MCF 10A (cell line): ENCODE results near the gene SNAP29. TPM values are rescaled to one million over a fixed set of nuclear protein-coding genes. Genes with fewer than 3 reads are reported as not detected.

ENCODE experiments used
- BruUV-seq: library from RNA; stranded (reverse); fragments of 400-500 nt; replicated peaks from 2 replicates; lab custom pipeline; 2021; lab: Mats Ljungman, UMichigan
- CTCF ChIA-PET: fragments of 300-600 bp; sonication (Branson Sonifier 250); formaldehyde crosslinking; extraction: SDS; loops from one replicate; lab custom pipeline; 2021; ENCODE audit warnings: antibody characterized with exemption, inconsistent platforms; lab: Yijun Ruan, JAX
- POLR2A ChIA-PET: fragments of 300-600, 350-650 bp; sonication (Branson Sonifier 250); formaldehyde crosslinking; extraction: SDS; loops from one replicate; lab custom pipeline; 2020; ENCODE audit warnings: antibody characterized with exemption, inconsistent platforms; lab: Yijun Ruan, JAX
- DNase-seq: peaks from one replicate; pipeline ENCODE4 v3.0.0-alpha.2; 2018; ENCODE audit not compliant: unreplicated experiment
- H3K27ac Mint-ChIP-seq: one replicate; pipeline ENCODE4 v1.8.0; 2022; ENCODE audit warnings: mild to moderate bottlenecking, low read depth, mixed read lengths; ENCODE audit not compliant: unreplicated experiment
- H3K27me3 Mint-ChIP-seq: one replicate; pipeline ENCODE4 v1.8.0; 2022; ENCODE audit warnings: mixed read lengths; ENCODE audit not compliant: insufficient read depth, unreplicated experiment
- H3K36me3 Mint-ChIP-seq: one replicate; pipeline ENCODE4 v1.8.0; 2022; ENCODE audit warnings: mild to moderate bottlenecking, moderate library complexity, mixed read lengths; ENCODE audit not compliant: insufficient read depth, unreplicated experiment
- H3K4me1 Mint-ChIP-seq: one replicate; pipeline ENCODE4 v1.8.0; 2022; ENCODE audit warnings: mixed read lengths; ENCODE audit not compliant: insufficient read depth, unreplicated experiment
- H3K4me3 Mint-ChIP-seq: one replicate; pipeline ENCODE4 v1.8.0; 2022; ENCODE audit warnings: mild to moderate bottlenecking, moderate library complexity, mixed read lengths; ENCODE audit not compliant: unreplicated experiment
- H3K9me3 Mint-ChIP-seq: one replicate; pipeline ENCODE4 v1.8.0; 2022; ENCODE audit warnings: mixed read lengths; ENCODE audit not compliant: unreplicated experiment
- CTCF ChIP-seq: fragments of 200-600 bp; IDR thresholded peaks from one replicate; pipeline ENCODE4 v1.8.0; 2022; ENCODE audit warnings: antibody characterized with exemption, mild to moderate bottlenecking; ENCODE audit not compliant: unreplicated experiment
- intact Hi-C: fragments of 100-400 bp; cut with micrococcal nuclease; formaldehyde crosslinking; loops from 2 replicates; pipeline ENCODE4 v1.14.1; 2022
- total RNA-seq: library from RNA; stranded (reverse); gene quantifications from 2 replicates; pipeline ENCODE4 v1.2.3, GENCODE V29; 2022

Gene SNAP29
- total RNA-seq, 1 experiment from 2014 or later: 28.7 TPM

GRCh38 chr22:20912494-20912893, 53.7 kb downstream of the SNAP29 start:
- H3K36me3 Mint-ChIP-seq: no peaks in the 10 kb centered on the region
- ChIA-PET CTCF (interaction anchor here (0.8 to 2.0 kb wide), 2 partner anchors 9 to 27 kb away, joined by 3 to 8 read pairs; no protein-coding TSS in a partner anchor), POLR2A (interaction anchor here (1.4 to 2.1 kb wide), 2 partner anchors 8 to 40 kb away, joined by 3 to 6 read pairs; no protein-coding TSS in a partner anchor)
- no peak for TF ChIP-seq CTCF
- no peaks in the 10 kb centered on the region for H3K9me3 Mint-ChIP-seq
- no peaks in the 10 kb centered on the region for H3K27me3 Mint-ChIP-seq
- H3K27ac Mint-ChIP-seq: no peak overlapping the region
- no peak overlapping the region for H3K4me3 Mint-ChIP-seq
- H3K4me1 Mint-ChIP-seq: no peaks in the 10 kb centered on the region
- intact Hi-C loops: no loop called here
- BruUV-seq: no TSS peak
- DNase-seq: no peak

DNA sequence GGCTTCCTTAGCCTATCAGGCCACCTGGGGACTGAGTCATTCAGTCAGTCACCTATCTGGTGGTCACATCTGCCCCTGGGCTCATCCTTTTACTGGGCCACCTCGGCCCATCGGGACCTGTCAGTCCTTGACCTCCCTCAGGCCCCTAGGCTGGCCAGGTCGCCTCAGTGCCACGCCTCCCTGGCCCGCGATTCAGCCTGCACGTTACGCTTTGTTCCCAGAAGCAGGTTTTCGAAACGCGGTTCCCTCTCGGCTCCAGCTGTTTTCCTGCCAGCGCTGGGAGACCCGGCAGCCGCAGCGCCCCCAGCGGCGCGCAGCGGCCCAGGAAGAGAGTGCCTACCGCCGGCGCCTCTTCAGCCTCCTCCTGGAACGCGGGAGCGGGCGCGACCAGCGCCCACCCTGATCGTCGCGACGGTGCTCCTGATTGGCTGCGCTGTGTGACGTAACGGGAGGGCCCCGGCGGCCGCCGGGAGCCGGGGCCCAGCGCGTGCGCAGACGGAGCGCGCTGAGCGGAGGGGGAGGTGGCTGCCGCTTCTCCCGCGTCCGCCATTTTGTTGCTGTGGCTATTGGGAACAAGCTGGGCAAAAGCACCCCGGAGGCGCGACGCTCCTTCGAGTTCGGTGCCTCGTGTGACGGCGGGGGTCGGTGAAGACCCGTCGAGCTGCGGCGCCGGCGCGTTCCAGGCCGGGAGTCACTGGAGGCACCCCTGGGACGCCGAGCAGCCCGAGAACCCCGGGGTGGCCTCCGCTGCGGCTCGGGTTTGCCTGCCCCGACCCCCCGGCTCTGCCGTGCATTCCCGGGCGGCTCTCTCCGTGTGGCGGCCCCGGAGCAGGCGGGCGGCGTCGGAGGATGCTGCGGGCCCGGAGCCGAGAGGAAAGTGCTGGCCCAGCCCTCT, 58.4 kb downstream of the SNAP29 start, which contains the start of gene CRKL:
Gene CRKL (plus strand): TSS at position 492 of the 895 bp plus-strand sequence. CDS start 528 bp downstream, outside the sequence.
- H3K4me1 Mint-ChIP-seq: peaks cover 23% of the 10 kb centered on the region
- ChIA-PET CTCF (interaction anchor here (0.6 to 2.3 kb wide), 6 partner anchors 9 to 31 kb away, joined by 3 to 13 read pairs (median 4); no protein-coding TSS in a partner anchor), POLR2A (interaction anchor here (0.6 to 4.4 kb wide), 17 partner anchors 9 to 1739 kb away, joined by 3 to 58 read pairs (median 3); partner anchors contain the start of genes PI4KA, SNAP29 and THAP7)
- H3K27ac Mint-ChIP-seq: peak within 1 kb of the TSS; percentile 39
- peak; percentile 81 for TF ChIP-seq CTCF
- H3K36me3 Mint-ChIP-seq: no peaks in the 10 kb centered on the region
- no peaks in the 10 kb centered on the region for H3K9me3 Mint-ChIP-seq
- no peaks in the 10 kb centered on the region for H3K27me3 Mint-ChIP-seq
- peak within 1 kb of the TSS; percentile 68 for H3K4me3 Mint-ChIP-seq
- intact Hi-C loops: loop anchor here (1.0 to 5.0 kb wide), 3 partner anchors 13 to 35 kb away; no protein-coding TSS in a partner anchor
- DNase-seq: peak; percentile 97
- TSS peak; percentile 68 for BruUV-seq

- H3K27me3 Mint-ChIP-seq: no peaks in the 10 kb centered on the region
- peaks cover 28% of the 10 kb centered on the region for H3K4me1 Mint-ChIP-seq
- intact Hi-C loops: loop anchor here (5.0 kb wide), 1 partner anchor 34 kb away; no protein-coding TSS in a partner anchor
- peak overlapping the region; percentile 68 for H3K4me3 Mint-ChIP-seq
- H3K36me3 Mint-ChIP-seq: no peaks in the 10 kb centered on the region
- no peak for TF ChIP-seq CTCF
- CTCF ChIA-PET: interaction anchor here (0.7 to 1.6 kb wide), 6 partner anchors 13 to 51 kb away, joined by 3 to 6 read pairs (median 3); no protein-coding TSS in a partner anchor
- POLR2A ChIA-PET: interaction anchor here (1.5 to 4.4 kb wide), 3 partner anchors 13 to 32 kb away, joined by 3 to 58 read pairs (median 7); no protein-coding TSS in a partner anchor
- BruUV-seq: no TSS peak
- no peaks in the 10 kb centered on the region for H3K9me3 Mint-ChIP-seq
- DNase-seq: peak; percentile 34
- peak overlapping the region; percentile 39 for H3K27ac Mint-ChIP-seq
Observed at GRCh38 chr22:20918663-20919218, 59.9 kb downstream of the SNAP29 start.
